SK-N-SH treated with all-trans-retinoic acid at 6 μM for 48 hours (cell line): ENCODE measurements around the gene TMEM156.
"Not testable (repeated sequence)": the region's sequence is repeated elsewhere in the genome, so short reads cannot be mapped to it uniquely, and the experiment has no call there.

Source experiments
- ATAC-seq: fragments of 200-7000 bp; cut with Tn5 transposase; 3 replicates; pipeline ENCODE4 v1.9.1; 2020; ENCODE audit warnings: mild to moderate bottlenecking, moderate library complexity
- ARNTL ChIP-seq: fragments of 450-650 bp; formaldehyde crosslinking; IDR thresholded peaks from 2 replicates; pipeline ENCODE4 v1.5.0; 2020; ENCODE audit warnings: low read depth, mild to moderate bottlenecking, moderate library complexity, borderline replicate concordance
- BACH2 ChIP-seq: fragments of 250-450 bp; sonication (Bioruptor Pico); IDR thresholded peaks from 2 replicates; pipeline ENCODE4 v1.9.0; 2021; ENCODE audit warnings: mild to moderate bottlenecking, borderline replicate concordance
- CSDC2 ChIP-seq: fragments of 250-450 bp; sonication (Bioruptor Pico); IDR thresholded peaks from 2 replicates; pipeline ENCODE4 v1.5.0; 2020; ENCODE audit warnings: mild to moderate bottlenecking, moderate library complexity
- CSRNP3 ChIP-seq: fragments of 250-450 bp; sonication (Bioruptor Pico); IDR thresholded peaks from 2 replicates; pipeline ENCODE4 v1.5.1; 2021; ENCODE audit warnings: mild to moderate bottlenecking, moderate library complexity
- ESRRG ChIP-seq: fragments of 250-450 bp; sonication (Bioruptor Pico); IDR thresholded peaks from 2 replicates; pipeline ENCODE4 v1.6.1; 2021; ENCODE audit warnings: mild to moderate bottlenecking
- GLIS3 ChIP-seq: fragments of 250-450 bp; sonication (Bioruptor Pico); IDR thresholded peaks from 2 replicates; pipeline ENCODE4 v1.5.0; 2020; ENCODE audit warnings: mild to moderate bottlenecking, moderate library complexity
- ISL1 ChIP-seq: fragments of 250-450 bp; sonication (Bioruptor Pico); IDR thresholded peaks from 2 replicates; pipeline ENCODE4 v2.1.2; 2022; ENCODE audit warnings: mild to moderate bottlenecking, moderate library complexity
- OSR1 ChIP-seq: fragments of 250-450 bp; sonication (Bioruptor Pico); IDR thresholded peaks from 2 replicates; pipeline ENCODE4 v1.8.0; 2022; ENCODE audit warnings: moderate library complexity, mild to moderate bottlenecking, inconsistent platforms
- PATZ1 ChIP-seq: fragments of 250-450 bp; sonication (Bioruptor Pico); IDR thresholded peaks from 2 replicates; pipeline ENCODE4 v1.8.0; 2020; ENCODE audit warnings: mild to moderate bottlenecking, moderate library complexity, borderline replicate concordance
- POU6F1 ChIP-seq: fragments of 250-450 bp; sonication (Bioruptor Pico); IDR thresholded peaks from 2 replicates; pipeline ENCODE4 v1.8.0; 2021; ENCODE audit warnings: low read depth, mild to moderate bottlenecking, moderate library complexity, borderline replicate concordance
- PPARA ChIP-seq: fragments of 250-450 bp; sonication (Bioruptor Pico); IDR thresholded peaks from 2 replicates; pipeline ENCODE4 v1.5.0; 2020; ENCODE audit warnings: mild to moderate bottlenecking, borderline replicate concordance
- RARB ChIP-seq: fragments of 250-450 bp; sonication (Bioruptor Pico); IDR thresholded peaks from 2 replicates; pipeline ENCODE4 v1.8.0; 2021; ENCODE audit warnings: mild to moderate bottlenecking, moderate library complexity
- SNAI2 ChIP-seq: fragments of 250-450 bp; sonication (Bioruptor Pico); IDR thresholded peaks from 2 replicates; pipeline ENCODE4 v1.5.0; 2020; ENCODE audit warnings: mild to moderate bottlenecking, moderate library complexity
- TOX ChIP-seq: fragments of 250-450 bp; sonication (Bioruptor Pico); IDR thresholded peaks from 2 replicates; pipeline ENCODE4 v1.8.0; 2021; ENCODE audit warnings: mild to moderate bottlenecking, moderate library complexity, borderline replicate concordance
- TSHZ2 ChIP-seq: fragments of 250-450 bp; sonication (Bioruptor Pico); IDR thresholded peaks from 2 replicates; pipeline ENCODE4 v1.5.0; 2020; ENCODE audit warnings: mild to moderate bottlenecking, moderate library complexity
- ZC3H10 ChIP-seq: fragments of 250-450 bp; sonication (Bioruptor Pico); IDR thresholded peaks from 2 replicates; pipeline ENCODE4 v1.5.1; 2021; ENCODE audit warnings: mild to moderate bottlenecking, moderate library complexity
- ZFP3 ChIP-seq: fragments of 250-450 bp; sonication (Bioruptor Pico); IDR thresholded peaks from 2 replicates; pipeline ENCODE4 v1.5.0; 2020; ENCODE audit warnings: mild to moderate bottlenecking, moderate library complexity
- ZFP30 ChIP-seq: fragments of 450-650 bp; formaldehyde crosslinking; IDR thresholded peaks from 2 replicates; pipeline ENCODE4 v1.5.0; 2022; ENCODE audit warnings: mild to moderate bottlenecking, moderate library complexity
- ZNF565 ChIP-seq: fragments of 450-650 bp; formaldehyde crosslinking; conservative IDR thresholded peaks from 2 replicates; pipeline ENCODE4 v1.5.0; 2020; ENCODE audit warnings: low read depth, mild to moderate bottlenecking, moderate library complexity
- ZNF70 ChIP-seq: fragments of 450-650 bp; formaldehyde crosslinking; IDR thresholded peaks from 2 replicates; pipeline ENCODE4 v1.5.0; 2020; ENCODE audit warnings: mild to moderate bottlenecking, moderate library complexity
- ZNF8 ChIP-seq: fragments of 450-650 bp; formaldehyde crosslinking; IDR thresholded peaks from 2 replicates; pipeline ENCODE4 v1.5.0; 2020; ENCODE audit warnings: mild to moderate bottlenecking, moderate library complexity

TMEM156 gene

GRCh38 chr4:39004758-39005157, 27.5 kb downstream of the TMEM156 start:
- no peak for ATAC-seq
- no peak for TF ChIP-seq PATZ1 (CRISPR knock-in tag)
- TF ChIP-seq GLIS3 (CRISPR knock-in tag), result no peak
- no peak for TF ChIP-seq BACH2 (CRISPR knock-in tag)
- TF ChIP-seq ZNF8 (CRISPR knock-in tag), result no peak
- no peak for TF ChIP-seq ZFP30 (CRISPR knock-in tag)
- no peak for TF ChIP-seq ZFP3
- TF ChIP-seq ARNTL (CRISPR knock-in tag), result no peak
- no peak for TF ChIP-seq ZNF70 (CRISPR knock-in tag)
- no peak for TF ChIP-seq ESRRG (CRISPR knock-in tag)

GRCh38 chr4:39002058-39002457, 30.2 kb downstream of the TMEM156 start:
- ATAC-seq, result not testable (repeated sequence)

- TF ChIP-seq RARB (CRISPR knock-in tag) (no peak), BACH2 (CRISPR knock-in tag) (no peak), CSDC2 (no peak), PATZ1 (CRISPR knock-in tag) (no peak), TSHZ2 (CRISPR knock-in tag) (no peak), GLIS3 (CRISPR knock-in tag) (no peak), ISL1 (no peak), ZFP30 (CRISPR knock-in tag) (no peak), TOX (CRISPR knock-in tag) (no peak), ARNTL (CRISPR knock-in tag) (no peak)
These were observed 36.6 kb downstream of the TMEM156 start for GRCh38 chr4:38995660-38996005.

GRCh38 chr4:38994135-38994534, 38.1 kb downstream of the TMEM156 start:
- no peak for TF ChIP-seq ISL1
- no peak for TF ChIP-seq CSRNP3
- TF ChIP-seq TOX (CRISPR knock-in tag), result no peak
- no peak for TF ChIP-seq POU6F1
- no peak for TF ChIP-seq OSR1 (CRISPR knock-in tag)
- no peak for TF ChIP-seq SNAI2 (CRISPR knock-in tag)
- TF ChIP-seq PPARA (CRISPR knock-in tag), result no peak
- TF ChIP-seq CSDC2, result no peak
- no peak for TF ChIP-seq BACH2 (CRISPR knock-in tag)
- TF ChIP-seq ZNF8 (CRISPR knock-in tag), result no peak
- TF ChIP-seq ZC3H10 (CRISPR knock-in tag), result no peak
- TF ChIP-seq ZNF565, result no peak
- no peak for TF ChIP-seq ESRRG (CRISPR knock-in tag)
- TF ChIP-seq ZNF70 (CRISPR knock-in tag), result no peak
- ATAC-seq, result no peak

More at GRCh38 chr4:38995660-38996005, 36.6 kb downstream of the TMEM156 start:
- no peak for ATAC-seq
